GM21360 (cell line): ENCODE data around the gene CDK5RAP3.
"Not testable (repeated sequence)": the region's sequence is repeated elsewhere in the genome, so short reads cannot be mapped to it uniquely, and the experiment has no call there.

ENCODE experiments used
- ATAC-seq: cut with Tn5 transposase; IDR thresholded peaks from one replicate; pipeline ENCODE4 v1.9.1; 2021; ENCODE audit warnings: mild to moderate bottlenecking, moderate library complexity; ENCODE audit not compliant: unreplicated experiment

Gene CDK5RAP3

DNA sequence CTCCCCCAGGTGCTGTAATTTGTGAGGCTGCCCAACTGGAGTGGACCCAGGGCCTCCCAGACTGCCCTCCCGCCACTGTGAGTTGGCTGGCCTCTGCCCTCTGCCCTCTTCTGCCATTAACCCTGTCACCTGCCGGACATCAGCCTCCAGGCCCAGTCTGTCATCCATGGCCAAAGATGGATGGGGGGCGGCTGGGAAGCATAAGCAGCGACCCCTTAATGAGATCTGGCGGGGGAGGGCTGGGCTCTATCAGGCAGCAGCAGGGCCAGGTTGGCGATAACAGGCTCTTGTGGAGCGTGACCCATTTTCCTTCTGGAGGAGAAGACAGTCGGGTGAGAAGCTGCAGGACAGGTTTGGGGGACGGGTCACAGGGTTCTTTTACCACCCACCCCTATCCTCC is 25.3 kb downstream of the CDK5RAP3 start:
- ATAC-seq: no peak

DNA sequence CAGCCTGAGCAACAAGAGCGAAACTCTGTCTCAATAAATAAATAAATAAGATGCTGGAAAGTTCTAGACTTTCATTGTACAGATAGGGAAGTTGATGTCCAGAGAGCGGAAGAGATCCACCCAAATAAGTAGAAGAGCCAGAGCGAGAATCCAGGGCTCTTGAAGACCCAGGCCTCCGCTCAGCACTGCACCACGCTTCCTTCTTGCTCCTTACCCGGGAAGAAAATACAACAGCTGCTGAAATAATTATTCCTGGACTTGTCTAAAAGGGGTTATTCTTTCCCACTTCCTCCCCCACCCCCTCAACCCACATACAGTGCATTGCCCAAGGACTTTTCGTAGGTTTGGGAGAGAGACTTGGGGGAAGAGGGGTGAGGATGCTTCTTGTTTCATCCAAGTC is 26.7 kb downstream of the CDK5RAP3 start:
- no peak for ATAC-seq

DNA sequence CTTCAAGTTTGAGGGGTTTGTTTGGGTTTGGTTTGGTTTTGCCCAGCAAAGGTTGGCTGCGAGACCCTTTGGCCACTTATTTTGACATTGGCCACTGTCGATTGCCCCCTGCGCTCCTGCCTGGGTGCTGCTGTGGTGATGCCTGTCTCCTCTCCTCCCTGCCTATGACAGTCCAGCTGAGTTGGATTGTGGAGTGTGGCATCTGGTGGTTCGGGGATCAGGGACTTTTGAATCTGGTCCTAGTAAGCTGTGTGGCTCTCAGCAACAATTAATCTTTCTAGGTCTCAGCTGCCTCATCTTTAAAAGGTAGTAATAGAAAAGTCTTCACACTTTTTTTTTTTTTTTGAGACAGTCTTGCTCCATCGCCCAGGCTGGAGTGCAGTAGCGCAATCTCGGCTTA is 27.1 kb downstream of the CDK5RAP3 start:
- no peak for ATAC-seq

DNA sequence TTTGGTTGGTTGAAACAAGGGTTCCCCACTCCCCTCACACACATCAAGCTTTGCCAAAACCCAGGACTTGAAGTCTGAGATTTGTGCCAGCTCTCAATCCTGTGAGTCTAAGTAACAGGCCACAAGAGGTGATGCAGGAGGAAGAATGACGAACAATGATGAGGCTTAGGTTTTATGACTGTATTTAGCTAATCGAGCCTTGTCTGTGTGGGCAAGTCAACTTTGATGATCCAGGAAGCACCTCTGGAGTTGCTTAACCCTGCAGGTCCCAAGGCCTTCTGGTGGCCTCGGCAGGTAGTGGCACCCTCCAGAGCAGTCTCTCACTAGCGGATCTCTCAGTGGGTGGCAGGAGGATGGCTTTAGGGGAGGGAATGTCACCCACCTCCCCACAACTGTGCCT is 28.7 kb downstream of the CDK5RAP3 start:
- no peak for ATAC-seq

DNA sequence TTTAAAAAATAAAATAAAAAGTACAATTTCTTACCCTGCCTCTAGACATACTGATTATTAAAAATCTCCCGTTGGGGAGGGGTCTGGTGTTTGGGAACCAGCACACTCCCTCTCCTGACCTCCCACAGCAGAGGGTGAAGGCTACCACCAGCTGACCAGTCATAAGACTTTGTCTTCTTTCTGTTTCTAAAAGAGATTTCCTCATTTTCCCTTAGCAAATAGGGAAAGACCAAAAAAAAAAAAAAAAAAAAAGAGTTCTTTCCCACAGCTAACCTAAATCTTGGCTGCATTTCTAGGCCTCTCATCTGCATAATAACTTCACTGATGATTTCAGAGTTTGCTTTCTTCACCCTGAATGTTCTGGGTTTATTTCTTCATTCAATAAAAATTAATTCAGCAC is 30.3 kb downstream of the CDK5RAP3 start:
- ATAC-seq: no peak

DNA sequence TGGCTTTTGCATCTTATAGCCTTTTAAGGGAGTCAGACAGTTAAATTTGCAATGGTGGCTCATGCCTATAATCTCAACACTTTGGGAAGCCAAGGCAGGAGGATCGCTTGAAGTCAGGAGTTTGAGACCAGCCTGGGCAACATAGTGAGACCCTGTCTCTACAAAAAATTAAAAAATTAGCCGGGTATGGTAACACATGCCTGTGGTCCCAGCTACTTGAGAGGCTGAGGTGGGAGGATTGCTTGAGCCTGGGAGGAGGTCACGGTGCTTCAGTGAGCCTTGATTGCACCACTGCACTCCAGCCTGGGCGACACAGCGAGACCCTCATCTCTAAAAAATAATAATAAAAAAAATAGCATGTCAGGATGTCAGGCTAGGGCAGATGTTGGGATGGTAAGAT is 30.7 kb downstream of the CDK5RAP3 start:
- ATAC-seq: not testable (repeated sequence)

DNA sequence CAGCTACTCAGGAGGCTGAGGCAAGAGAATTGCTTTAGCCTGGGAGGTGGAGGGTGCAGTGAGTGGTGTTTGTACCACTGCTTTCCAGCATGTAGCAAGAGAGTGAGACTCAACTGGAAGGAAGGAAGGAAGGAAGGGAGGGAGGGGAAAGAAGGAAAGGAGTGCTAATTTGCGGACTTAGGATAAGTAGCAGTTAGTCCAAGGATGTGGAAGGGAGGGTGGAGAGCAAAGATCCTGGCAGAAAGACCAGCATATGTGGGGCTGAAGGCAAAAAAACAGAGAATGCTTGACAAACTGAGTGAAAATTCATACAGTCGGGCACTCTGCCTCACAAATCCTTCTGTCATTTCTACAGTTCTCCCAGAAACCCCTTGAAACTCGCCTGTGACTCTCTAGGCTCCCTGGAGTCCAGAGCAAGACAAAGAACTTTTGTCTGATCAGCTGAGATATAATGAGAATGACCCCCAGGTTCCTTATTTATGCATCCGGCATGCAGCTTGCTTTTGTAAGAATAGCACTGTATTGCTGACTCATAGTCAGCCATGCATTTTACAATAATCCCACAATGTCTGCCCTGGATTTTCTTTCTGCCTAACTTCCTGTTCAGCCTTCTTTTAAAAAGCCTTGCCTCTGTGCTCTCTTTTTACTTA is 31.5 kb downstream of the CDK5RAP3 start:
- no peak for ATAC-seq

DNA sequence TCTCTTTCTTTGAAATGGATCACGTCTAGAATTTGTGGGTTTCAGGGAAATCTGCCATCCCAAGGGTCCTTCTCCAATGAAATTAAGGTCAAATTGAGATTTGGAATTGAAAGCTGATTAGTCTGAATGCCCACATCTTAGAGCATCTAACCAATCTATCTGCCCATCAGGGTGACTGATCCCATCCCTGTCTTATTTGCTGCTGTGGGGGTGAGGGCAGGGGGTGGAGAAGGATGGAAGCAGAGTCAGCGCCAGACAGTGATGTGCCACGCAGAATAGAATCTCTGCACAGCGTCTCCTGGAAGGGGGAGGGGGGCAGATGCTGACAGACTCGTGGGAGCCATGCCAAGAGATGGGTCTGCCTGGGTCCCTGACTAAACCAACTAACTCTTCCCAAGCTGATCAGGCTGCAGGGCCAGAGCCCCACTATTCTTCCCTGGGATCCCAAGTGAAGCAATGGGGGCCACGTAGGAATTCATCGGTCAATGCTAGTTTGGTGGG is 32.1 kb downstream of the CDK5RAP3 start:
- ATAC-seq: no peak

DNA sequence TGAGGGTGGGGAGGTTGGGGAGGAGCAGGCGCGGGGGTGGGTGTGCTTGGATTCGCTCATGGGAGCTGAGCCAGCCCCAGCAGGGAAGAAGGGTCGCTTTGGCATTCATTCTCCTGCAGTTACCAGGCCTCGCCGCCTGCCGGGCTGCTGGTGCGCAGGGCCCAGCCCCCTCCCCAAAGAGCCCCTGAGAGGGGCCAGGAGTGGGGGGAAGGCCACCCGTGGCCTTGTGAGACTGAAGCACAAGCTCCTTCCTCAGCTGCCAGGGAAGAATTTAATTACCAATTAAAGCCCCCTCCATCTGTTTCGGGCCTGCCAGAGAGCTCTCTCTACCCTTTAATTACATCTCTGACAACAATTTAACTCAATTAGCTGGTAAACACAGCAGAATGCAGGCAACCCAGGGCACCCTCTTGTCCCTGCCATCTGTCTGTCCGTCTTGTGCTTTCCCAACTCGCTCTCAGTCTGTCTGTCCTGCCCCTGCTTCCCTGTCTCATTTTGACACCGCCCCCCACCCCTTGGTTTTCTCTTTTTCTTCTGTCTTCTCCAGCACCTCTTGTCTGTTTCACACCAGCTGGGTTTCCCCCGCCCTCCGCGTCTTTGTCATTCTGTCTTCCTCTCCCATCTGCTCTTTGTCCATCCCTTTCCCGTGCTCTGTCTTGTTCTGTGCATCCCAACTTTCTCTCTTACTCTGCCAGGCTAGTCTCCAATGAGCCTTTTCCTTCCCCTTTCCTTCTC is 32.7 kb downstream of the CDK5RAP3 start:
- no peak for ATAC-seq

DNA sequence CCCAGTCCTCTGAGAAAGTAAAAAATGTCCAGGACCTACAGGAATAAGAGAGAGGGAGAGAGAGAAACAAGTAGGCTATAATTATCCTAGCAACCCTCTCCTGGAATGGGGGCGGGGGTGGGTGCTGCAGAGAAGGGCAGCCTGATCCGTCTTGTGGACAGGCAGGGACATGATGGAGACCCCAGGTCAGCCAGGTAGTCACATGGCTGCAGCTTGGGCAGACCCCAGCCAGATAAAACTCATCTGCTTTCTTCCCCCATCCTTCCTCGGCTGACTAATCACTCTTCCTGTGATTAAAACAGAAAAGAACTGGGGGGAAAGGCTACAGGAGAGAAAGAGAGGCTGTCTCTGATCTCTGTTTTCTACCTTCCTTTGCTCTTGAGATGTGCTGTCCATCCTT is 34.1 kb downstream of the CDK5RAP3 start:
- no peak for ATAC-seq

DNA sequence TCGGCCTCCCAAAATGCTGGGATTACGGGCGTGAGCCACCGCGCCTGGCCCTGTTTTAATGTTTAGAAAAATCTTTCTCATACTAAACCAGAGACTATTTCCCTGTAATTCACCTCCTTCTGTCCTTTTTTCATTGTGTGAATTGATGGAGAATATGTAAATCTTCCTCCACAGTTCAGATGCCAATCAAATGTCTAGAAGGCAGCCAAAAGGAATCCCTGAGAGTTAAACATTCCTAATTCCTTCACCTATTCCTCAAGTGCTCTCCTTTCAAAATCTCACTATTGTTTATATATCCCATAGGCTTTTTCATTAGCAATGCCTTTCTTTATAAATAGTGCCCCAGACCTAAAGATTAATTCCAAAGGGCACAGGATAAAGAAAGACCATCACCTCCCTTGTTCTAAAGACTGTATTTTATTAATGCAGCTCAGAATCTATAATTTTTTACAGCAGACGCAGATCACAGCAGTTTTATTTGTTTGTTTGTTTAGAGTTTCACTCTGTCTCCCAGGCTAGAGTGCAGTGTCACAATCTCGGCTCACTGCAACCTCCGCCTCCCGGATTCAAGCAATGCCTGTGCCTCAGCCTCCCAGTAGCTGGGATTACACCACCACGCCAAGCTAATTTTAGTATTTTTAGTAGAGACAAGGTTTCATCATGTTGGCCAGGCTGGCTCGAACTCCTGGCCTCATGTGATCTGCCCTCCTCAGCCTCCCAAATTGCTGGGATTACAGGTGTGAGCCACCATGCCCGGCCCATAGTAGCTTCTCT is 36.2 kb downstream of the CDK5RAP3 start:
- ATAC-seq: no peak

DNA sequence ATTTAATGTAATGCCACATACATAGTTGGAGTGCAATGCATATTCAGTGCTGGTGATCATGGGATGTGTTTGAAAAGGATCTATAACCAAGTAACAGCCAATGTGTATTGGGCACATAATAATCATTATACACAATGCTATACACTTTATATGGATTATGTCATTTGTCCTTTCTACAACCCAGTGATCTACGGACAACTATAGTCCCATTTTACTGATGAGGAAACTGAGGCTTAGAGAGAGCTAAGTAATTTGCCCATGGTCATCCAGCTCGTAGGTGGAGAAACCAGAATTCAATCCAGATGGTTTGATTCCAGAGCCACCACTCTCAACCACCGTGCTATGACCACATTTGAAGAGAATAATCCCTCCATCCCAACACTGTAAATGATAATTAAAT is 39.3 kb downstream of the CDK5RAP3 start:
- no peak for ATAC-seq

DNA sequence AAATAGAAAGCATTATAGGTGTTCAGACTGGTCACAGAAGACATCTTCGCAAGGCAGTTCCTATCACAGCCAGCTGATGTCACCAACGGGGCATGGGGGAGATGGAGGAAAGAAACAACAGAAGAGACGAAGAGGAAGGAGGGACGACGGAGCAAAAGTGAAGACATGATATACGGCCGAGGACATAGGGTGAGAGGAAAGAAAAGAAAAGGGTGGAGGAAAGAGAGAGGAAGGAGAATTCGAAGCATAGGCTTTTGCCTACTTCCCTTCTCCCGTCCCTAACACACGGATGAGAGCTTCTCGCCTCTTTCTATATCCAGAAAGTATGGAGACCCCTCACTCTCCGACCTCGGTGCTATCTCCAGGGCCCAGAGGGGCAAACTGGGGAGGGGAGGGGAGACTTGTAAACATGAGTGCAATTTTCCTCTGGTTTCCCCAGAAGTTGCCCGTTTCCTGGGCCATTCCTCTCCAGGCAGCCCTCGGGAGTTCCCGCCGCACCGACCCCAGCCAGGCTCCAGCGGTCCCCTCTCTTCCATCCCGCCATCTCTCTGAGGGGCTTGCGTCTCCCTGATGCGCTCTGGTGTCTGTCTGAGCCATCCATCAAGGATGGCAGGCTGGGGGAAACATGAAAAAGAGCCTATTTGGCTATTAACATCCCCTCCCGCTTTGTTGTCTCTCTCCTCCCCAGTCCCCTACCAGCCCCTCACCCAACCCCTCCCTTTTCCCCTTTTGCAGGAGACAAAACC is 40.7 kb downstream of the CDK5RAP3 start:
- ATAC-seq: no peak

DNA sequence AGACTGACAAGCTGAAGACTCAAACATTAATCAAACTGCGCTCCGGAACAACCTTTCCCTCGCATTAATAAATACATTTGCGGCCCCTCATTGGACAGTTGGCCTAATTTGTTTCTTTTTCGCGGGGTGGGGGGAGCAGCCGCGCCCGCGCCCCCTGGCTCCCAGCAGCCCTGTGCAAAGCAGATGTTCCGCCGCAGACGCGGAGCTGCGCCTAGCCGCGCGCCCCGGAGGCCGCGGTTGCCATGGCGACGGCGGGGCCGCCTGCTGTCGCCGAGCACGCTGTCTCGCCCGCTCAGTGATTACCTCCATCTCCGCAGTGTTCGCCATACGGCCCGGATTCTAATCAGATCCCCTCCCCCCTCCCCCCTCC is 41.2 kb downstream of the CDK5RAP3 start:
- ATAC-seq: no peak

DNA sequence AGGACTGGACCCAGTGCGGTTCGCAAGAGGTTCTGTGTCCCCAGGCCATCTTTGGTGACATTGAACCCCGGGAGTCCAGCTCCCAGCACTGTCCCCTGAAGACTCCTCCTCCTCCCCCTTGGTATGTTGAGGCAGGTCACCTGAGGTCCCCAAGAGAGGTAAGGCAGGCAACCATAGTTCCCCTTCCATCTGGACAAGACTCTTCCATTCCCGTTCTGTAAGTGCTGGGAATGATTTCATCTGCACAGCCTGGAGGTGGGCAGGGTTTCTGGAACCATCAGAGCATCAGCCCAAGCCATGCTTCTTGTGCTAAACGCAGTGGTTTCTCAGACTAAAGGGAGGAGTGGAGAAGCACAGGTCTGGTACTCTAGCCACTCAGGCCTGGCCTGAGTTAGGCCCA is 41.7 kb downstream of the CDK5RAP3 start:
- ATAC-seq: no peak

DNA sequence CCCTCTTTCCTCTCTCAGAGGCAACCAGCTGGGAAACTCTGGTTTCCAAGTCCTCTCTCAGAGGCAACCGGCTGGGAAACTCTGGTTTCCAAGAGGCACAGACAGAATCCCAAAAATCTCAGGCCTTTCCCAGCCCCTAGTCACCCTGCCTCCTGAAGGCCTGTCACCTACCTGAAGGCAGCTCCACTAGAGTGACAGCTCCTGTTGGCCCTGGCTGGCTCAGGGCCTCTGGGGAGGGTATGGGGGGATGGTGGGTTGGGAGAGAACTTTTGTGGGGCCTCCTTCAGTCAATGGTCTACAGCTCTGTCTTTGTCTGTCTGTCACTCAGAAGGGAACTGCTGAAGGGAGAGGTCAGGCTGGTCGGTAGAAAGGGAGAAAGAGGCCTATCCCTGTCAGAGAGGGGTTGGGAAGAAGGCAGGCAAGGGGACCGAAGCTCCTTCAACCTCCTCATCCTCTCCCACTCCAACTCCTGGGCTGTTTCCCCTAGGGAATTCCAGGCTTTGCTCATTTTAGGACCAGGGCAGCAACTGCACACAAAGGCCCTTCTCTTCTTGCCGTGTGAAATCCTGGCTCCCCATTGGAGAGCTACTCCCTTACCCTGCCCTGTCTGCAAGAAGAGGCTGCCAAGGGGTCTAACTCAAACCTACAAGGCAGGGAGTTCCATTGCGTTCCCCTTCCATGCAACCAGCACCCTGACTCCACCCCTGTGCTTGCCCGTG is 43.1 kb downstream of the CDK5RAP3 start:
- ATAC-seq: no peak

DNA sequence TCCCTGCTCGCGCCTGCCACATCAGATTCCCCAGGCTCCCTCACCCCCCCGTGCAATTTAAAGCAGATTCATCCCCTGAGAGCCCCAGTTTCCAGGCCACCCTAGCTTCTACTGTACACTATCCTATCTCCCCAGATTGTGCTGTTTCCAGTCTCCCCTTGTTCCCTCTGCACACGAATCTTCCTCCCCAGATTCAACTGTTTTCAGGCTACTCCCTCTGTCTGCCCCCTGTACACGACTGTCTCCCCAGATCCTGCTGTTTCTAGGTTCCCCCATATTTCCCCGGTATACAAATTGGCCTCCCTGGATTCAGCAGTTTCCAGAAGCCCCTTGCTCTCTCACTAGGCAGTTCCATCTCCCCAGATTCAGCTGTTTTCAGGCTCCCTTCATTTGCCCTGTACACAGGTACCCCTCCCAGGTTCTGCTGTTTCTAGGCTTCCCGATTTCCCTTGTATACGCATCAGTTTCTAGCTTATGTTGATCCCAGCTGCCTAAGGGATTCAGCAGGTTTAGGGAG is 43.7 kb downstream of the CDK5RAP3 start:
- no peak for ATAC-seq

DNA sequence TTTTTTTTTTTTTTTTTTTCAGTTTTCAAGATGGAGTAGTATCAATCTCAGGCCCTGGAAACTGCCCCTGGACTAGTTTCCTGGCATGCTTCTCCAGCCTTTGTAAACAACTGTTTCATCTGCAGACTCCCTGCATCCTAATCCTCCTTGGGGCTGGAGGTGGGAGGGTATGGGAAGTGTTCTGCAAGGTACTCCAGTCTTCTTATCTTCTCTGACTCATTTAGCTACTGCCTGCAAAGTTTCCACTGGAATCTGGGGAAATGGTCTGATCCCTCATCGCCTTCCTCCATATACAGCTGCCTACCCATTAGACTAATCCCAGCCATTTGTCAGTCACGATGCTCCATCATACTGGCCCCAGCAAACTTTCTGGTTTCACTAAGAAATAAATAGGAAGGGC is 45.2 kb downstream of the CDK5RAP3 start:
- no peak for ATAC-seq

DNA sequence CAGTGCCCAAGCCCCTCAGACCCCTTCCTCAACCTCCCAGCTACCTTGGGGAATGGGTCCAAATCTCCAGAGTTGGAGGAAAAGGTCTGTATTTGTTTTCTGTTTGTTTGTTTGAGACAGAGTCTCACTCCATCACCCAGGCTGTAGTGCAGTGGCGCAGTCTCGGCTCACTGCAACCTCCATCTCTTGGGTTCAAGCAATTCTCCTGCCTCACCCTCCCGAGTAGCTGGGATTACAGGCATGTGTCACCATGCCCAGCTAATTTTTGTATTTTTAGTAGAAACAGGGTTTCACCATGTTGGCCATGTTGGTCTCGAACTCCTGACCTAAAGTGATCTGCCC is 46.9 kb downstream of the CDK5RAP3 start:
- not testable (repeated sequence) for ATAC-seq

DNA sequence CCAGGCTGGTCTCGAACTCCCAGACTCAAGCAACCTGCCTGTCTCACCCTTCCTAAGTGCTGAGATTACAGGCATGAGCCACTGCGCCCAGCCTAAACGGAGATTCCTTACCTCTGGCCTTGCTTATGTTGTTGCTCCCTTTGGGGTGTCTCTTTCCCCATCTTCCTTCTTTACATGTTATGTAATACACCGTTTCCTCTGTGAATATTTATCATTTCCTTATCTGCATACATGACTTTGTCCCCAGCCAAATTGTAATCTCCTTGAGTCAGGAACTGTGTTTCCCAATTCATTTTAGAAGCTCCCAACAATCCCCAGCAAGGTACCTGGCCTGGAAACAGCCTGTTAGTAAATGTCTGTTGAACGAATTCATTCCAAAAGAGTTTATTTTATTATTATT is 51.0 kb downstream of the CDK5RAP3 start:
- ATAC-seq: no peak
